Measurements from ENCODE around the gene PTPRK.

The PTPRK gene

GRCh38 chr6:128162423-128162822 lies 358.0 kb downstream of the PTPRK start:
- no peak overlapping the region for H3K4me3 ChIP-seq (ENCODE audit: low read depth, low read length)
- no peak for DNase-seq (ENCODE audit: low read depth)
- no peak for TF ChIP-seq CTCF (IDR thresholded peaks at IDR 0.05; ENCODE audit: low read depth, low read length, missing control alignments)

DNA sequence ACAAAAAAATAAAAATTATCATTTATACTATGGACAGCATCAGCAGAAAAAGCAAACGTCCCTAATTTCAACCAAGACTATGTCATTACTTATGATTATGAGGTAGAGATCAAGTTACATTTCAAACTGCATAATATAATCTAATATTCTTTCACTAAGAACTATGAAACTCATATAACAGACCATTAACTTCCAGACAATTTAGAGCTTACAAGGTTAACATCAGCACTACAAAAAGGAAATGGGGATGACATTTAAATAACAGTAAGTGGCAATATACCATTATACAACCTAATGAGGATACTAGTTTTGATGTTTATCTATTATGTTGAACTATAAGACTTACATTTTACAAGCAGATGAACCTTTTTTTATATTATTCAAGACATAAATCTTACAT lies 358.6 kb downstream of the PTPRK start:
- no peak for DNase-seq (ENCODE audit: low read depth)
- no peak for TF ChIP-seq CTCF (IDR thresholded peaks at IDR 0.05; ENCODE audit: low read depth, low read length, missing control alignments)
- H3K4me3 ChIP-seq (ENCODE audit: low read depth, low read length), result no peak overlapping the region

- no peak for TF ChIP-seq CTCF (IDR thresholded peaks at IDR 0.05; ENCODE audit: low read depth, low read length, missing control alignments)
- DNase-seq (ENCODE audit: low read depth), result no peak
These were observed 359.1 kb downstream of the PTPRK start for GRCh38 chr6:128161263-128161662.

GRCh38 chr6:128158496-128158895 lies 361.9 kb downstream of the PTPRK start:
- no peak for TF ChIP-seq CTCF (IDR thresholded peaks at IDR 0.05; ENCODE audit: low read depth, low read length, missing control alignments)
- H3K4me3 ChIP-seq (ENCODE audit: low read depth, low read length), result no peak overlapping the region
- DNase-seq (ENCODE audit: low read depth), result no peak

More at GRCh38 chr6:128161263-128161662, 359.1 kb downstream of the PTPRK start:
- no peak overlapping the region for H3K4me3 ChIP-seq (ENCODE audit: low read depth, low read length)

DNA sequence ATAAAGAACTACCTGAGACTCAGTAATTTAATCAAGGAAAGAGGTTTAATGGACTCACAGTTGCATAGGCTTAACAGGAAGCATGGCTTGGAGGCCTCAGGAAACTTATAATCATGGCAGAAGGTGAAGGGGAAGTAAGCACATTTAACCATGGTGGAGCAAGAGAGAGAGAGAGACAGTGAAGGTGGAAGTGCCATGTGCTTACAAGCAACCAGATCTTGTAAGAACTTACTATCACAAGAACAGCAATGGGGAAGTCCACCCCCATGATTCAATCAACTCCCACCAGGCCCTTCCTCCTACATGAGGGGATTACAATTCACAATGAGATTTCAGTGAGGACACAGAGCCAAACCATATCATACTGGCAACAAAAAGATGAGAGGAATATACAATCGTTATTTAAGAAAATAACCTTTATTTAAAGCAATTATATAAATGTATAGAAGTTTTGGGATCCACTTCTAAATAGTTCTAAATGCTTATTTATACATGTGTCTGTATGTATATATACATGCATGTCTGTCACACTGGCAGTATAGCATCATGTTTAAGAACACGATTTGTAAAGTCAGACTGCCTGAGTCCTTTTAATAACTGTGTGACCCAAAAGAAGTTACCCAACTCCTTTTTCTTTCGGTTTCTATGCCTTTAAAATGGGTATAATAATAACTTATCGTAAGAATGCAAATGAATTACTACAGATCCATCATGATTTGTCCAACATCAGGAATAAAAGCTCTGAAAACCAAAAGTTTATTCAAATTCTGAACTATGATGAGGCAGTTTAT lies 363.9 kb downstream of the PTPRK start:
- no peak for TF ChIP-seq CTCF (IDR thresholded peaks at IDR 0.05; ENCODE audit: low read depth, low read length, missing control alignments)
- no peak overlapping the region for H3K4me3 ChIP-seq (ENCODE audit: low read depth, low read length)
- no peak for DNase-seq (ENCODE audit: low read depth)

- no peak overlapping the region for H3K4me3 ChIP-seq (ENCODE audit: low read depth, low read length)
- no peak for DNase-seq (ENCODE audit: low read depth)
- no peak for TF ChIP-seq CTCF (IDR thresholded peaks at IDR 0.05; ENCODE audit: low read depth, low read length, missing control alignments)
These were observed 364.6 kb downstream of the PTPRK start for GRCh38 chr6:128155826-128156225.

DNA sequence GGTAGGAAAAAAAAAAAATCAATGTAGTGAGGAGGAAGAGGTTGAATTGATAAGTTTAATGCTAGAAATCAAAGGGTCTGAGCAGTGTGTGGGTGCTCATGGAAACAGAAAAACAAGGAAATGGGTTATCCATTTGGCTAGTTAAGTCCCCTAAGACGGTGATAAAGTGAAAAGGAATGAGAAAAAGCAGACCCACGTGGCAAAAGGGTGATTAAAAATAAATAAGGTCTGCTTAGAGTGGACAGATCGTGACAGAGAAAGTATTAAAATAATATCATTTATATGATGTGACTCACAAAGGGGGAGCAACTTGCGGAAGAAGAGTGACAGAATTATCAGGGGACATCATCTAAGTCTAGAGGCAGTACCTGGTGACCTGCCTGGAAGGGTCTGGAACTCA lies 367.8 kb downstream of the PTPRK start:
- no peak overlapping the region for H3K4me3 ChIP-seq (ENCODE audit: low read depth, low read length)

More for the DNA sequence above, 367.8 kb downstream of the PTPRK start:
- no peak for TF ChIP-seq CTCF (IDR thresholded peaks at IDR 0.05; ENCODE audit: low read depth, low read length, missing control alignments)
- no peak for DNase-seq (ENCODE audit: low read depth)
